ENCODE measurements around the gene KRTAP10-3.
"Not testable (repeated sequence)": the region's sequence is repeated elsewhere in the genome, so short reads cannot be mapped to it uniquely, and the experiment has no call there.

Gene KRTAP10-3

DNA sequence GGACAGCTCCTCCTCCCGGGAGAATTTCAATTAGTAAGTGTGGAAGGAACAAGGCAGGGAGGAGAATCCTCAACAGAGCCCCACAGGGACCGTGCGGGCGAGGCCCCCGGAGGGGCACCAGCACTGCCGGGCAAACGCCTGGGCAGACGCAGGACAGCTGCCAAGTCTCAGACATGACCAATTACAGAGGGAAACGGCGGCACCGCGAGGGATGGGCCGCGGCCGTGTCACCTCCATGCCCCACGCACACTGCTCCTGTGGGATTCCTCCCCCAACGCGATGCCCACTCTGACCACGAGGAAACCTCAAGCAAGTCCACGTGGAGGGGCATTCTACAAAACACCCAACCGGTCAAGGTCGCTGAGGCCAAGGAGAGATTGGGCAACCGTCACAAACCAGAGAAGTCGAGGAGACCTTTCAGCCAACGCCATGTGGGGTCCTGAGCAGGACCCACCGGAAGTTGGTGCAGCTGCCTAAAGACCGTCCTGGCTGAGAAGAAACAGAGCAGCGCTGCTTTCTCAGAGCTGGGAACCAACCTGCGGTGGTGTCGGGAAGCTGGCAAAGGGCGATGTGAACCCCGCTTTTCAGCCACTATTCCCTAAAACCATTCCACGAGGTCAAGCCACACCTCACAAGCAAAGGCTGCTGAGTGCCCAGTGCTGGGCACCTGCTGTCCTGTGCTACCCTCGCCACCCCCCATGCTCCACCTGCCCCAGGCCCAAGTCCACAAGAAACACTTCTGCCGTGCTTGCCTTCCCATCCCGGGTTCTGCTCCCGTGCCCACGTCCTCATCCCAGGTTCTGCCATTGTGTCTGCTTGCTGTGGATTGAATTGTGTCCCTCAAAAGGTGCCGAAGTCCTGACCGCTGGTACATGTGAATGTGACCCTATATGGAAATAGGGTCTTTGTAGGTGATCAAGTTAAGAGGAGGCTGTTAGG, 13.5 kb upstream of the KRTAP10-3 start:
- no peak for DNase-seq (ENCODE audit: low read depth, low spot score)

DNA sequence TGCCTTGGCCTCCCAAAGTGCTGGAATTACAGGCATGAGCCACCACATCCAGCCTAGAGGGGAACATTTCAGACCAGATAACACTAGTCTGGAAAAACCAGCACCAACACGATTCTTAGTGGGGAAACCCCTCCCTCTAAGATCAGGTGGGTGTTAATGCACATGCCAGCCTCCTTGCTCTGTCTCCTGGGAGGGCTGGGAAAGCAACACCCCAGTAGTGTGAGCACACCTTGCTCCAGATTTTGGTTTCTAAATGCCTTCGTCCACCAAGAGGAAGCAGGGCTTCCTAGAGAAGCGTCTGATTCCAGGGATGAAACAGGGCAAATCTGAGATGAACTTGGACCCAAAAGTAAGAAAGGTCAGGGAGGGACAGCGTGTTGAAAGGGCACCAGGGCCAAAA, 12.7 kb upstream of the KRTAP10-3 start:
- DNase-seq (ENCODE audit: low read depth, low spot score), result no peak

- no peak for DNase-seq (ENCODE audit: low read depth, low spot score)
Measured at GRCh38 chr21:44569861-44570517, 11.4 kb upstream of the KRTAP10-3 start.

- DNase-seq (ENCODE audit: low read depth, low spot score), result no peak
Measured at GRCh38 chr21:44568667-44569556, 10.3 kb upstream of the KRTAP10-3 start.

DNA sequence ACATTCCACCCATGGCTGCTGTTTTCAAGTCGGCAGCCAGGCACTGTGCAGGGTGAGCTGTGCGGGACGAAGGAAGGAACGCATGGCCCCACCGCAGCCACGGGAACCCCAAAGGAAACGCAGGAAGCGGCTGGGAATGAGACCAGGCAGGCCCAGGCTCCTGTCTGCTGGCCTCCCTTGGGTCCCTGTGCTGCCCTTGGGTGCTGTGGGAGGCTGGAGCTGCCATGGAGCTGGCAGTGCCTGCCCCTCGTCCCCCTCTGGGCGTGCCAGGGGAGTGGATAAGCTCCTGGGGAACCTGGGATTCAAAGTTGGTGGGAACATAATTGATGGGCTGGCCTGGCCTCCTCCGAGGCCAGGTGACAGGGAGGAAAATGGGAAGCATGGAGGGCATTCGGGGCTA, 9.7 kb upstream of the KRTAP10-3 start:
- DNase-seq (ENCODE audit: low read depth, low spot score), result no peak

- no peak for DNase-seq (ENCODE audit: low read depth, low spot score)
Measured at GRCh38 chr21:44567481-44568171, 9.0 kb upstream of the KRTAP10-3 start.

- DNase-seq (ENCODE audit: low read depth, low spot score), result no peak
Measured at GRCh38 chr21:44566403-44566802, 7.8 kb upstream of the KRTAP10-3 start.

DNA sequence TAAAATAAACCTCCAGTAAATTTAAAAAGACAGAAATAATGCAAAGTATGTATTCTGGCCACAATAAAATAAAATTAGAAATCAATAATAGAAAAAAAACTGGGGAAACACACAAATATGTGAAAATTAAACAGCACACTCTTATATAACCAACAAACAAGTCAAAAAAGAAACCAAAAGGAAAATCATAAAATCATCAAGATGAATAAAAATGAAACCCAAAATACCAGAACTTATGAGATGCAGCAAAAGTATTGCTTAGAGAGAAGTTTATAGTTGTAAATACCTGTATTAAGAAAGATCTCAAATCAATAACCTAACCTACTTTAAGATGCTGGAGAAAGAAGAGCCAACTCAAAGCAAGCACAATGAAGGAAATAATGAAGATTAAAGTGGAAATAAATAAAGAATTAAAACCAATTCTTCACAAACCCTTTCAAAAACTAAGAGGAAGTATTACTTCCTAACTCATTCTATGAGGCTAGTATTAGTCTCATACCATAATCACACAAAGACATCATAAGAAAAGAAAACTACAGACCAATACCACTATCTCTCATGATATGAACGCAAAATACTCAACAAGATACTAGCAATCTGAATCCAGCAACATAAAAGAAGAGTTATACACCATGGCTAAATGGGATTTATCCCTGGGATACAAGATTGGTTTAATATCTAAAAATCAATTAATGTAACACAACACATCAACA, 6.4 kb upstream of the KRTAP10-3 start:
- no peak for DNase-seq (ENCODE audit: low read depth, low spot score)

DNA sequence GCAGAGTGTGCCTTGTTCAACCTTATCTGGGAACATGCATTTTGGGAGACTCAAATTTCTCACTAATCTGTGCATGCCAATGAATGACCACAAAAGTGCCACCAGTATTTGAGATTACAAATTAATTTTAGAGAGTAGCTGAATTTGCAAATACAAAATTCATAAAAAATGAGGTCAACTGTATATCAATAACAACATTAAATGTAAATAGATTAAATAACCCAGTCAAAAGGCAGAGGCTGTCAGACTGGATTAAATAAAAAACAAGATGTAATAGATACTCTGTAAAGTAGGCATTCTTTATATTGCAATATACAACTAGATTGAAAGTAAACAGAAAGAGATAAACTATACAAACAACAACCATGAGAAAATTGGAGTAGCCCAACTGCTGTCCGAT, 5.5 kb upstream of the KRTAP10-3 start:
- DNase-seq (ENCODE audit: low read depth, low spot score), result no peak

DNA sequence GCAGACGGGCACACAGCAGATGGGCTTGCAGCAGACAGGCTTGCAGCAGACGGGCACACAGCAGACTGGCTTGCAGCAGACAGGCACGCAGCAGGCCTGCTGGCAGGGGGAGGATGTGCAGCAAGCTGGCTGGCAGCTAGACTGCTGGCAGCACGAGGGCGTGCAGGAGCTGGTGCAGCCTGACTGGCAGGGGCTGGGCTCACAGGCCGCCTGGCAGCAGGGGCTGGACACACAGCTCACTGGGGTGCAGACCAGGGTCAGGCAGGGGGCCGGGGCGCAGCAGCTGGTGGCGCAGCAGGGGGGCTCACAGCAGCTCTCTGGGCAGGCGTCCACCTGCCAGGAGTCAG, 293 bp downstream of the KRTAP10-3 start:
- DNase-seq (ENCODE audit: low read depth, low spot score), result not testable (repeated sequence)

- no peak for DNase-seq (ENCODE audit: low read depth, low spot score)
Measured at GRCh38 chr21:44557491-44558328, 885 bp downstream of the KRTAP10-3 start.

DNA sequence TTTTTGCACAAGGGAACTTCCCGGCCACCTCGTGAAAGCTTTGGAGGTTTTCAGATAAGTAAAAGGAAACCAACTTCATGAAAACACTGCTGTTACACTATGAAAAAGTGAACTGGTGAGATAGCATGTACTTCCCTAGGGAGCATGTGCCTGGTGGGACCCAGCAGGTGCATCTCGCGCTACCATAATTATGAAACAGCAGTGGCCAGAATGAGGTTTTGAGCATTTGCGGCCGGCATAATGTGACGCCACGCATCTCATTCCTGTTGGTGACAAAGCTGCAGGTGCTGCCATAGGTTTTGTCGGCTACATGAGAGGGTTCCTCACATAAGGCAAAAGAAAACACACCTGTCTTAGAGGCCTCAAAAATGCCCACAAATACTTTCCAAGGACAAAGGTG, 1.7 kb downstream of the KRTAP10-3 start:
- no peak for DNase-seq (ENCODE audit: low read depth, low spot score)

DNA sequence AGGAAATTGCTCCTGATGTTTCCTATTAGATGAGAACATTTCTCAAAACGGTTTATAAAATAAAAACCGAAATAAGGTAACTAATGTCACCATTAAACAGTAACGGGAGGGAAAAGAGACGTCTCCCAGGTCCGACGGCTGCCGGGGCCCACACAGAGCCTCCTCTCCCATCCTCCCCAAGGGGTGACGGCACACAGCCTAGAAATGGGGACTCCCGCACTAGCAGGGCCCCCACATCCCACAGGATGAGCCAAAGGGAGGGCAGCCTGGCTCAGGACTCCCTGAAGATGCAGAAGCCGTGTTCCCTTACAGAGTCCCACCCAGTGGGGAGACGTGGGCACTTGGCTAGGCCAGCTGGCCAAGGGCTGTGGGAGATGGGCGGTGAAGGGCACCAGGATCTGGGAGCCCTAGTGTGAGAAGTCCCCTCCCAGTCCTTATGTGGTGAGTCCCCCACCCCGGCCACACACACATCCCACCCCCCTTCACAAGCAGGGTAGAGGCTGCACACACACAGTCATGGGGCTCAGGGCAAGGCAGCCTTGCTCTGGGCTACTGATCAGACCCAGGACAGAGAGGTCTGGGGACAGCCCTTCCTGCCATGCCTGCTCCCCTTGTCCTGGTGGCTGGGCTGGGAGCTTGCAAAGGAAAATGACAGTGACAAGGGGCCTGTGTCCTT, 3.3 kb downstream of the KRTAP10-3 start:
- no peak for DNase-seq (ENCODE audit: low read depth, low spot score)

DNA sequence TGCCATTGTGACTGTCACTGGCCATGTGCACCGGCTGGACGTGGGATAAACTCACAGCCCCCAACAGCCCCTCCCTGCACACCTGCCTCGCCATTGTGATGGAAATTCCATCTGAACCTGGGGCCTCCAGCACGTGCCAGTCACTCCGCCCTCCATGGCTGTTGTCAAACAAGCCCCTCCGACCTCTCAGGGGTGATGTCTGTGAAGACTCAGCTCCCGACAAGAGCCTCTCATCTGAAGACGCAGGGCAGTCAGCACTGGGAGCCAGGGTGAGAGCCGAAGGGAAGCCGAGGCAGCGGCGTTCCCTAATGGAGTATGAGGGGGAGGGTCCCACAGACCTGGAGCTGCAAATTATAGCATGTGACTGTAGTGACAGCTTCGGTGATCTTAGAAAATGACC, 5.9 kb downstream of the KRTAP10-3 start:
- no peak for DNase-seq (ENCODE audit: low read depth, low spot score)

DNA sequence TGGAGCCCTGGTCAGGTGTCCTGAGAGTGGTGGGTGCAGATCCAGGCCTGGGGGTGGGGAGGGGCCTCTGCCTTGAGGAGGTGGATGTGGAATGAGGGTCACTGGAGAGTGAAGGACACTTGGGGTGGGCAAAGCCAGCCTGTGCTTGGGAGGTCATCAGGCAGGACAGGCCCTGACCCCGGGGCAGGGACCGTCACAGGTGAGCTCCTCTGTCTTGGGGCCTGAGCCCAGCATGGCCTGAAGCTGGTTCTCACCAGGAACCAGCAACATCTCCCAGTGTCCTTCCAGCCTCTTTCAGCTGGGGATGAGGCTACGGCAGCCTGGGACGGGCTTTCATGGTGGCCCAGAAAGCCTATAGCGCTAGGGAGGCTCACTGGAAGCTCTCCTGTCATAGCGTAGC, 6.5 kb downstream of the KRTAP10-3 start:
- no peak for DNase-seq (ENCODE audit: low read depth, low spot score)

GRCh38 chr21:44551340-44551961, 7.1 kb downstream of the KRTAP10-3 start, which contains the start of gene KRTAP10-2:
Gene KRTAP10-2, minus strand, starts transcription at chr21:44551505. Its CDS starts 47 bp downstream, at chr21:44551458.
- DNase-seq (ENCODE audit: low read depth, low spot score), result no peak

DNA sequence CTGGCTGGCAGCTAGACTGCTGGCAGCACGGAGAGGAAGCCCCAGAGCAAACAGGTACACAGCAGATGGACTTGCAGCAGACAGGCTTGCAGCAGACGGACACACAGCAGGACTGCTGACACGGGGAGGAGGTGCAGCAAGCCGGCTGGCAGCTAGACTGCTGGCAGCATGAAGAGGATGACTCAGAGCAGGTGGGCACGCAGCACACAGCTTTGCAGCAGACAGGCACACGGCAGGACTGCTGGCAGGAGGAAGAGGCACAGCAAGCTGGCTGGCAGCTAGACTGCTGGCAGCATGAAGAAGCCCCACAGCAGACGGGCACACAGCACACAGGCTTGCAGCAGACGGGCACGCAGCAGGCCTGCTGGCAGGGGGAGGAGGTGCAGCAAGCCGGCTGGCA, 7.8 kb downstream of the KRTAP10-3 start:
- DNase-seq (ENCODE audit: low read depth, low spot score), result no peak

GRCh38 chr21:44550285-44550684, 8.3 kb downstream of the KRTAP10-3 start:
- not testable (repeated sequence) for DNase-seq (ENCODE audit: low read depth, low spot score)

All from smooth muscle cell of the brain vasculature (primary cell).